Mononuclear cell (primary cell): Measurements from ENCODE around the gene TRIM39. TPM values are rescaled to one million over a fixed set of nuclear protein-coding genes. Genes with fewer than 3 reads are reported as not detected.

Source experiments
- H3K27me3 ChIP-seq: 2 replicates; pipeline ENCODE4 v1.6.0; 2011; ENCODE audit warnings: low read length, control low read depth; ENCODE audit not compliant: insufficient read depth
- H3K4me1 ChIP-seq: 2 replicates; pipeline ENCODE4 v1.5.1; 2011; ENCODE audit warnings: mild to moderate bottlenecking, low read length, control low read depth; ENCODE audit not compliant: insufficient read depth
- H3K4me3 ChIP-seq: 2 replicates; pipeline ENCODE4 v1.5.1; 2011; ENCODE audit warnings: mild to moderate bottlenecking, low read length, moderate library complexity
- H3K9me3 ChIP-seq: 2 replicates; pipeline ENCODE4 v1.5.1; 2011; ENCODE audit warnings: low read depth, mild to moderate bottlenecking, control low read depth, low read length
- total RNA-seq: library from RNA; depleted of rRNA; stranded (reverse); fragments of >200 nt; gene quantifications from one replicate; pipeline ENCODE4 v1.2.3, GENCODE V29; 2012

The TRIM39 gene
- total RNA-seq, 1 donor: 21.5 TPM

- Histone ChIP-seq H3K4me1 (peaks cover 46% of the 10 kb centered on the region), H3K4me3 (no peak overlapping the region), H3K9me3 (no peaks in the 10 kb centered on the region), H3K27me3 (no peaks in the 10 kb centered on the region)
These were observed 3.9 kb upstream of the TRIM39 start for GRCh38 chr6:30322527-30323501.

- no peaks in the 10 kb centered on the region for H3K9me3 ChIP-seq
- peaks cover 48% of the 10 kb centered on the region for H3K4me1 ChIP-seq
- H3K27me3 ChIP-seq: no peaks in the 10 kb centered on the region
- H3K4me3 ChIP-seq: no peak overlapping the region
These were observed 2.9 kb upstream of the TRIM39 start for GRCh38 chr6:30323806-30324205.

GRCh38 chr6:30325150-30325872 is 1.4 kb upstream of the TRIM39 start:
- Histone ChIP-seq H3K27me3 (no peaks in the 10 kb centered on the region), H3K4me1 (peaks cover 48% of the 10 kb centered on the region), H3K9me3 (no peaks in the 10 kb centered on the region), H3K4me3 (peak overlapping the region; percentile 89)

- H3K4me3 ChIP-seq: peak overlapping the region; percentile 89
- no peaks in the 10 kb centered on the region for H3K9me3 ChIP-seq
- H3K4me1 ChIP-seq: peaks cover 48% of the 10 kb centered on the region
- no peaks in the 10 kb centered on the region for H3K27me3 ChIP-seq
These were observed 728 bp upstream of the TRIM39 start for GRCh38 chr6:30325873-30326525.

- Histone ChIP-seq H3K4me1 (peaks cover 42% of the 10 kb centered on the region), H3K9me3 (no peaks in the 10 kb centered on the region), H3K4me3 (peak overlapping the region; percentile 89), H3K27me3 (no peaks in the 10 kb centered on the region)
These were observed 562 bp downstream of the TRIM39 start for GRCh38 chr6:30327232-30327746.

GRCh38 chr6:30328397-30328796 is 1.7 kb downstream of the TRIM39 start:
- Histone ChIP-seq H3K4me3 (no peak overlapping the region), H3K9me3 (no peaks in the 10 kb centered on the region), H3K27me3 (no peaks in the 10 kb centered on the region), H3K4me1 (peaks cover 31% of the 10 kb centered on the region)

- Histone ChIP-seq H3K4me1 (peaks cover 28% of the 10 kb centered on the region), H3K4me3 (no peak overlapping the region), H3K27me3 (no peaks in the 10 kb centered on the region), H3K9me3 (no peaks in the 10 kb centered on the region)
These were observed 2.6 kb downstream of the TRIM39 start for GRCh38 chr6:30329331-30329730.

- Histone ChIP-seq H3K27me3 (no peaks in the 10 kb centered on the region), H3K4me1 (peaks cover 10% of the 10 kb centered on the region), H3K4me3 (no peak overlapping the region), H3K9me3 (no peaks in the 10 kb centered on the region)
These were observed 5.3 kb downstream of the TRIM39 start for GRCh38 chr6:30331981-30332380.

- no peaks in the 10 kb centered on the region for H3K4me1 ChIP-seq
- no peaks in the 10 kb centered on the region for H3K27me3 ChIP-seq
- no peaks in the 10 kb centered on the region for H3K9me3 ChIP-seq
- no peak overlapping the region for H3K4me3 ChIP-seq
These were observed 7.5 kb downstream of the TRIM39 start for GRCh38 chr6:30334075-30334783.

- H3K4me1 ChIP-seq: peaks cover 5% of the 10 kb centered on the region
- H3K27me3 ChIP-seq: no peaks in the 10 kb centered on the region
- no peak overlapping the region for H3K4me3 ChIP-seq
- no peaks in the 10 kb centered on the region for H3K9me3 ChIP-seq
These were observed 13.9 kb downstream of the TRIM39 start for GRCh38 chr6:30340589-30341054.

- H3K27me3 ChIP-seq: no peaks in the 10 kb centered on the region
- no peaks in the 10 kb centered on the region for H3K9me3 ChIP-seq
- no peak overlapping the region for H3K4me3 ChIP-seq
- H3K4me1 ChIP-seq: peaks cover 11% of the 10 kb centered on the region
These were observed 14.5 kb downstream of the TRIM39 start for GRCh38 chr6:30341218-30341617.

GRCh38 chr6:30341728-30342127 is 15.0 kb downstream of the TRIM39 start:
- Histone ChIP-seq H3K27me3 (no peaks in the 10 kb centered on the region), H3K9me3 (no peaks in the 10 kb centered on the region), H3K4me3 (no peak overlapping the region), H3K4me1 (peaks cover 12% of the 10 kb centered on the region)

GRCh38 chr6:30344191-30344867 is 17.6 kb downstream of the TRIM39 start:
- no peak overlapping the region for H3K4me3 ChIP-seq
- H3K9me3 ChIP-seq: no peaks in the 10 kb centered on the region
- H3K27me3 ChIP-seq: no peaks in the 10 kb centered on the region
- peaks cover 20% of the 10 kb centered on the region for H3K4me1 ChIP-seq
